ENCODE results near the gene FAF2.

FAF2 gene

GRCh38 chr5:176533390-176533789 is 85.2 kb downstream of the FAF2 start:
- no peak for DNase-seq

GRCh38 chr5:176533894-176534611 is 85.9 kb downstream of the FAF2 start:
- peak in 1 of 2 experiments; percentile 43 for DNase-seq

GRCh38 chr5:176534640-176535039 is 86.5 kb downstream of the FAF2 start:
- DNase-seq: no peak

GRCh38 chr5:176535101-176535663 is 87.0 kb downstream of the FAF2 start:
- DNase-seq: no peak

- DNase-seq: no peak
Measured at GRCh38 chr5:176535664-176536131, 87.5 kb downstream of the FAF2 start.

GRCh38 chr5:176536132-176536901 is 88.1 kb downstream of the FAF2 start:
- DNase-seq: peak in 1 of 2 experiments; percentile 71

- peak; percentile 90 to 98 for DNase-seq
Measured at GRCh38 chr5:176536902-176537553, 88.8 kb downstream of the FAF2 start, which contains the start of gene RNF44. TSS of gene RNF44 (minus strand) at chr5:176537402. CDS start at chr5:176532472, 4,930 bp downstream.

- DNase-seq: peak; percentile 95 to 98
Measured at GRCh38 chr5:176537554-176538229, 89.5 kb downstream of the FAF2 start.

GRCh38 chr5:176538230-176538988 is 90.2 kb downstream of the FAF2 start:
- peak in 1 of 2 experiments; percentile 14 for DNase-seq

- no peak for DNase-seq
Measured at GRCh38 chr5:176538989-176539384, 90.8 kb downstream of the FAF2 start.

- DNase-seq: no peak
Measured at GRCh38 chr5:176540476-176540899, 92.3 kb downstream of the FAF2 start.

GRCh38 chr5:176540956-176541337 is 92.8 kb downstream of the FAF2 start:
- no peak for DNase-seq

GRCh38 chr5:176541338-176542134 is 93.4 kb downstream of the FAF2 start:
- peak in 1 of 2 experiments; percentile 27 for DNase-seq

- no peak for DNase-seq
Measured at GRCh38 chr5:176542135-176542595, 94.0 kb downstream of the FAF2 start.

- DNase-seq: peak in 1 of 2 experiments; percentile 43
Measured at GRCh38 chr5:176542596-176543427, 94.6 kb downstream of the FAF2 start.

GRCh38 chr5:176543428-176544182 is 95.4 kb downstream of the FAF2 start:
- DNase-seq: peak in 1 of 2 experiments; percentile 74

GRCh38 chr5:176545388-176545736 is 97.2 kb downstream of the FAF2 start:
- no peak for DNase-seq

- no peak for DNase-seq
Measured at GRCh38 chr5:176545737-176546509, 97.7 kb downstream of the FAF2 start.
